Brain microvascular endothelial cell (primary cell): ENCODE data around the gene POLR1H.
"Not testable (repeated sequence)": the region's sequence is repeated elsewhere in the genome, so short reads cannot be mapped to it uniquely, and the experiment has no call there.

Source experiments
- DNase-seq: peaks from one replicate; pipeline ENCODE4 v3.0.0-alpha.2; 2020
- H3K27ac ChIP-seq: fragments of 250-450 bp; sonication (Bioruptor Pico); 2 replicates; pipeline ENCODE4 v1.5.1; 2020; ENCODE audit warnings: mild to moderate bottlenecking, moderate library complexity
- H3K27me3 ChIP-seq: fragments of 250-450 bp; sonication (Bioruptor Pico); replicated peaks from 2 replicates; pipeline ENCODE4 v1.5.1; 2020; ENCODE audit warnings: mild to moderate bottlenecking
- H3K36me3 ChIP-seq: fragments of 250-450 bp; sonication (Bioruptor Pico); replicated peaks from 2 replicates; pipeline ENCODE4 v1.5.1; 2020; ENCODE audit warnings: mild to moderate bottlenecking
- H3K4me3 ChIP-seq: 2 replicates; pipeline ENCODE4 v1.5.1; 2011; ENCODE audit warnings: low read depth, mild to moderate bottlenecking, control low read depth, low read length, moderate library complexity
- in situ Hi-C: cut with HindIII; loops from 2 replicates; pipeline ENCODE4 v1.10.0; 2017; ENCODE audit warnings: low sequenced_read_pairs, low pct_ligation_motif_present
- TF ChIP-seq, protein P1 (sequence below): IDR thresholded peaks from 2 replicates; pipeline ENCODE4 v1.5.1; 2011; ENCODE audit warnings: low read depth, mild to moderate bottlenecking, moderate library complexity, low read length, control low read depth, inconsistent platforms; ENCODE audit errors: missing control alignments

POLR1H gene, protein sequence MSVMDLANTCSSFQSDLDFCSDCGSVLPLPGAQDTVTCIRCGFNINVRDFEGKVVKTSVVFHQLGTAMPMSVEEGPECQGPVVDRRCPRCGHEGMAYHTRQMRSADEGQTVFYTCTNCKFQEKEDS

DNA sequence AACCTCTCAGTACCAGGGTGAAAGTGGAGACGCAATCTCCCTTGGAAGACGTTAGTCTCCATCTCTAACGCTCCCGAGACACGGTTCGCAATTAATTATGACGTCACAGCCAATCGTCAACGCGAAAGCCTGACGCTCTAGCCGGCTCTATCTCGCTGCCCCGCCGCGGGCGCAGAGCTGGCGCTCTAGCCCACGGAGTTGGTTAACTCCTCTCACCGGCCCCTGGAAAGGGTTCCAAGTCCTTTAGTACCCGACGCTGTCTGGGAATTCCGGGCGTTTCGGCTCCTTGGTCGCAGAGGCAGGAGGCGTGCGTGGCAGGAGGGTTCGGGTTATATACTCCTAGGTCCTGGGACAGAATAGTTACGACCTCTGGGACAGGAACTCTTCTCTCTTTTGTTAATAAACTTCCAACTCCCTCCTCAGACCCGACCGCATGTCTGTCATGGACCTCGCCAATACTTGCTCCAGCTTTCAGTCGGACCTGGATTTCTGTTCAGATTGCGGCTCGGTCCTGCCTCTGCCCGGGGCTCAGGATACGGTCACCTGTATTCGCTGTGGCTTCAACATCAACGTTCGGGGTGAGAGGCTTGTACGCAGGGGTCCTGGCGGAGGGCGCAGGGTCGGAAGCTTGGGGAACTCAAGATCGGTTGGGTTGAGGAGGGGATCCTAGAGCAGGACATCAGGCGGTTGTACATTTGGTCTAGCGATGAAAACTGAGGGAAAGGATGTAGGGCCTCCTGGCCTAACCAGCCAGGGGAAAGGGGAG, at the start of gene POLR1H:
Gene POLR1H (plus strand): TSS at position 174 of the 766 bp plus-strand sequence. CDS start 260 bp downstream, at position 434.
- H3K27ac ChIP-seq, result peak within 1 kb of the TSS; percentile 76
- DNase-seq, result peak; percentile 95
- in situ Hi-C loops, result no loop called here
- H3K4me3 ChIP-seq, result peak within 1 kb of the TSS; percentile 89
- TF ChIP-seq, protein P1, sequence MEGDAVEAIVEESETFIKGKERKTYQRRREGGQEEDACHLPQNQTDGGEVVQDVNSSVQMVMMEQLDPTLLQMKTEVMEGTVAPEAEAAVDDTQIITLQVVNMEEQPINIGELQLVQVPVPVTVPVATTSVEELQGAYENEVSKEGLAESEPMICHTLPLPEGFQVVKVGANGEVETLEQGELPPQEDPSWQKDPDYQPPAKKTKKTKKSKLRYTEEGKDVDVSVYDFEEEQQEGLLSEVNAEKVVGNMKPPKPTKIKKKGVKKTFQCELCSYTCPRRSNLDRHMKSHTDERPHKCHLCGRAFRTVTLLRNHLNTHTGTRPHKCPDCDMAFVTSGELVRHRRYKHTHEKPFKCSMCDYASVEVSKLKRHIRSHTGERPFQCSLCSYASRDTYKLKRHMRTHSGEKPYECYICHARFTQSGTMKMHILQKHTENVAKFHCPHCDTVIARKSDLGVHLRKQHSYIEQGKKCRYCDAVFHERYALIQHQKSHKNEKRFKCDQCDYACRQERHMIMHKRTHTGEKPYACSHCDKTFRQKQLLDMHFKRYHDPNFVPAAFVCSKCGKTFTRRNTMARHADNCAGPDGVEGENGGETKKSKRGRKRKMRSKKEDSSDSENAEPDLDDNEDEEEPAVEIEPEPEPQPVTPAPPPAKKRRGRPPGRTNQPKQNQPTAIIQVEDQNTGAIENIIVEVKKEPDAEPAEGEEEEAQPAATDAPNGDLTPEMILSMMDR, result peak; percentile 5
- H3K27me3 ChIP-seq, result no peaks in the 10 kb centered on the region
- no peaks in the 10 kb centered on the region for H3K36me3 ChIP-seq

DNA sequence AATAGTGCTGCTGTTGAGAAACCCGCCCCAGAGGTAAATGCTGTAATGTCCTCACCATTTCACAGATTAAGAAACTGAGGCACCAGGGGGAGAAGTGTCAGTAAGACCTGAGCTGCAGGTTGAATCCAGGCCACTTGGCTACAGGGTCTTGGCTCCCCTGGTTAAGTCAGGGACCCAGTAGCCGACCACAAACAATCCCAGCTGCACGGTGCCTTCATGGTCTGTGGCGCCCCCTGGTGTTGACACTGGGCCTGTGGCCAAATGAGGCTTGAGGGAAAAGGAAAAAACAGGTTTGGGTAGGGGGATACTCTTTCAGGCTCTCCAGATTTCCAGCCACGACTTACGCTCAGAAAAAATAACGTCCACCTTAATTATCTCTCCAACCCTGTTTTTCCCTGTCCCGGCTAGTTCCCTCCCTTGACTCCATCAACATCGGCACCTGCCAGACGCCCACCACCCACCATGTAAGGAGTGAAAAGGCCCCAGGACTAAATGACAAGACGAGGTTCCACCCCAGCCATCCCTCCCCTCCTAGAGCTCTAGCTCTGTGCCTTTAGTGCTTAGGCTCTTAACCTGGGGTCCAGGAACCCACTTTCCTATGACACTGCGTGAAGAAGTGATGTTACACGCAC, 47.7 kb upstream of the POLR1H start:
- Histone ChIP-seq H3K27me3 (no peaks in the 10 kb centered on the region), H3K36me3 (no peaks in the 10 kb centered on the region), H3K4me3 (no peak overlapping the region), H3K27ac (no peak overlapping the region)
- DNase-seq, result no peak
- TF ChIP-seq, protein P1, result peak; percentile 81
- in situ Hi-C loops, result no loop called here

DNA sequence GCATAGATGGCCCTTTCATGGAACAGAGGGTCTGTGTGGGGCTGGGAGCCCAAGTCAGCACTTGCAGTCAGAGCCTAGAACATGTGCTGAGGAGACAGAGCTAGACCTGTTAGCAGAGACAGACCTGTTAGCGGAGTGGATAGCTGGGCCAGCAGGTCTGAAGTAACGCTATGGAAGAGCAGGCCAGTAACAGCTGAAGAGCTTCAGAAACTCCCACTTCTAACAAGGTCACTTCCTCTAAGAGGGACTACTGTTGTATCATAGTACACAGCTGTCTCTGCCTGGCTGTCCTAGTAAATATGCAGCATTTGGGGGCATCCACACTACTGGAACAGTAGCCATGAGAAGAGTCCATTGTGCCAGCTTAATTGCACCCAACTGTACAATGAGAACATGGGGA, 41.2 kb upstream of the POLR1H start:
- no peaks in the 10 kb centered on the region for H3K36me3 ChIP-seq
- H3K27me3 ChIP-seq, result no peaks in the 10 kb centered on the region
- no peak overlapping the region for H3K27ac ChIP-seq
- DNase-seq, result no peak
- no peak overlapping the region for H3K4me3 ChIP-seq
- TF ChIP-seq, protein P1, result no peak
- in situ Hi-C loops, result no loop called here

DNA sequence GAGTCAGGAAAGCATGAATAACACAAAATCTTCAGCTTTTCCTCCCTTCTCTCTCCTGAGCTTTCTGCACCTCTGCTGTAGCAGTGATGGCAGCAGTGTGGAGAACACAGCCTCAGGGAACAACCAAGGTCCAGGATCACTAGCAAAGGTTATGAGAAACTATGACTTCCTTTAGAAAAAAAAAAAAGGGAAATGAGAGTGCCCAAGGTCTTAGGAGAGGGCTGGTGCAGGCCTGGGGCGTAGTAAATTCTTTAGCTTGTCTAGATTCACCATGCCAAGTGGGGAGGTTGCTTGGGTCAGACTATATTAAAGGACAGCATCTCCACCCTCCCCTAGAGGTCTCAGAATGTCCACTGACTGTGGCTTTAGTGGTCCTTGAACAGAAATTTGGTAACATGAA, 40.4 kb upstream of the POLR1H start:
- Histone ChIP-seq H3K4me3 (no peak overlapping the region), H3K27ac (no peak overlapping the region), H3K27me3 (no peaks in the 10 kb centered on the region), H3K36me3 (no peaks in the 10 kb centered on the region)
- in situ Hi-C loops, result no loop called here
- DNase-seq, result no peak
- TF ChIP-seq, protein P1, result no peak

DNA sequence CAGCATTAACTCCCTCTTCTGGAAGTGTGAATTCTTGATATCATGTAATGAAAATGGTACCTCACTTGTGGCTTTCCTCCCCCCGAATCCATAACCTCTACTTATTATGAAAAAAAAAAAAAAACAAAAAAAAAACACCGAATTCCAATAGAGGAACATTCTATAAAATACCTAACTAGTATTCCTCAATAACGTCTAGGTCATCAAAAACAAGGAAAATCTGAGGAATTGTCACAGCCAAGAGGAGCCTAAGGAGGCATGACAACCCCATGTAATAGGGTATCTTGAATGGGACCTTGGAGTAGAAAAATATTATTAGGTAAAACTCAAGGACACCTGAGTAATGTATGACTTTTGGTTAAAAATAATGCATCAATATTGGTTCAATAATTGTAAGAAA, 38.9 kb upstream of the POLR1H start:
- no peak overlapping the region for H3K27ac ChIP-seq
- no peak for DNase-seq

DNA sequence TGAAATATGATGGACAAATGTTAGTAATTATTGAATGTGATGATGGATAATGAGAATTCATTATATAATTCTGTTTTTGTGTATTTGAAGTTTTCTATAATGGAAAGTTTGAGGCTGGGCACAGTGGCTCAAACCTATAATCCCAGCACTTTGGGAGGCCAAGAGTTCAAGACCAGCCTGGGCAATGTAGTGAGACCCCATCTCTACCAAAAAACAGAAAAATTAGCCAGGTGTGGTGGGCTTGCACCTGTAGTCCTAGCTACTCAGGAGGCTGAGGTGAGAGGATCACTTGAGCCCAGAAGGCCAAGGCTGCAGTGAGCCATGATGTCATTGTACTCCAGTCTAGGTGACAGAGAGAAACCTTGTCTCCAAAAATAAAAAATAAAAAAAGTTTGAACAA, 38.4 kb upstream of the POLR1H start:
- H3K4me3 ChIP-seq, in situ Hi-C loops, H3K36me3 ChIP-seq, DNase-seq, H3K27ac ChIP-seq, H3K27me3 ChIP-seq: not testable (repeated sequence)

More for the DNA sequence above, 38.9 kb upstream of the POLR1H start:
- Histone ChIP-seq H3K27me3 (no peaks in the 10 kb centered on the region), H3K4me3 (no peak overlapping the region), H3K36me3 (no peaks in the 10 kb centered on the region)
- TF ChIP-seq, protein P1, result no peak
- in situ Hi-C loops, result no loop called here
